RWPE2 (cell line): Measurements from ENCODE around the gene OTUD5.
"Not testable (repeated sequence)": the region's sequence is repeated elsewhere in the genome, so short reads cannot be mapped to it uniquely, and the experiment has no call there.

ENCODE experiments used
- ATAC-seq: fragments of 200-7000 bp; cut with Tn5 transposase; 3 replicates; pipeline ENCODE4 v1.9.1; 2021; ENCODE audit warnings: low read depth
- DNase-seq: peaks from one replicate; pipeline ENCODE4 v3.0.0-alpha.2; 2020; ENCODE audit warnings: low spot score
- H3K27ac ChIP-seq: fragments of 450-650 bp; 2 replicates; pipeline ENCODE4 v1.5.1; 2017; ENCODE audit warnings: mild to moderate bottlenecking; ENCODE audit not compliant: poor library complexity, severe bottlenecking
- H3K27me3 ChIP-seq: fragments of 250-450 bp; sonication (Bioruptor Pico); 2 replicates; pipeline ENCODE4 v1.5.1; 2021; ENCODE audit warnings: mild to moderate bottlenecking, moderate library complexity; ENCODE audit not compliant: insufficient read depth, poor library complexity, severe bottlenecking
- H3K36me3 ChIP-seq: fragments of 250-450 bp; sonication (Bioruptor Pico); 2 replicates; pipeline ENCODE4 v1.5.1; 2020; ENCODE audit warnings: low read depth, mild to moderate bottlenecking, moderate library complexity
- H3K4me1 ChIP-seq: fragments of 250-450 bp; sonication (Bioruptor Pico); 2 replicates; pipeline ENCODE4 v1.5.1; 2021; ENCODE audit warnings: mild to moderate bottlenecking, moderate library complexity; ENCODE audit not compliant: insufficient read depth, poor library complexity, severe bottlenecking
- H3K4me3 ChIP-seq: fragments of 250-450 bp; sonication (Bioruptor Pico); 2 replicates; pipeline ENCODE4 v1.5.1; 2021; ENCODE audit warnings: mild to moderate bottlenecking, moderate library complexity; ENCODE audit not compliant: severe bottlenecking
- H3K9me3 ChIP-seq: fragments of 250-450 bp; sonication (Bioruptor Pico); 2 replicates; pipeline ENCODE4 v1.5.1; 2021; ENCODE audit warnings: mild to moderate bottlenecking, moderate library complexity; ENCODE audit not compliant: severe bottlenecking
- CTCF ChIP-seq: fragments of 450-650 bp; IDR thresholded peaks from one replicate; pipeline ENCODE4 v1.5.1; 2017; ENCODE audit warnings: mild to moderate bottlenecking, moderate library complexity; ENCODE audit not compliant: poor library complexity, severe bottlenecking

Gene OTUD5

DNA sequence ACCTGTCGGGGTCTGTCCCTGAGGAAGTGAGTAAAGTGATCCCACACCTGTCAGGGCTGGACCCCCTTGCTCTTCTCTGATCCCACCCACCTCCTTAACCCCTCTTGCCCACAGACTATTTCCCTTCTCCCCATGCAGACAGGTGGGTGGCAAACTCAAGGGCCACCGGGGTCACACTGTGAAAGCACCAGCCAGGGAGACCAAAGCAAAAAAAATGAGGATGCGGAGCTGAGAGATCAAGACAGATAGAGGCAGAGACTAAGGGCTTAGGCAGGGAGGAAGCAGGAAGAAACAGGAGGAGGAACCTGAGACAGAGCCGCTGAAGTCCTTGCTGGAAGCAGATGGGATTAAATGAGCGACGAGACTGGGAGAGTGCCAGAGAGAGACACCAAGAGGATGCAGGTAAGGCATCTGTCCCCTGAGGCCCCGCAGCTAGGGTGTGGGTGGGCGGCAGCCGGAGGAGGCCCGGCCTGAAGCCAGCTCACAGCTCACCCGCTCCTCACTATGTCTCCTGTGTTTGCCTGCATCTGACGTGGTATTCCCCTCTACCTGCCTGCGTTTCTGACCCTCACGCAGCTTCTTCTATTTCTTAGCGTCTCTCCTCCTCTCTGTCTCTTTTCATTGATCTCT, 67.0 kb downstream of the OTUD5 start:
- DNase-seq (no peak), ATAC-seq (no peak; the same call in 2 of the 3 replicates)
- peak overlapping the region; percentile 52 for H3K27ac ChIP-seq
- peaks cover 12% of the 10 kb centered on the region; the same call in 1 of the 2 replicates for H3K36me3 ChIP-seq
- no peak for TF ChIP-seq CTCF
- H3K27me3 ChIP-seq, result no peaks in the 10 kb centered on the region
- H3K9me3 ChIP-seq, result no peaks in the 10 kb centered on the region
- H3K4me3 ChIP-seq, result peak overlapping the region; percentile 44
- H3K4me1 ChIP-seq, result no peaks in the 10 kb centered on the region

DNA sequence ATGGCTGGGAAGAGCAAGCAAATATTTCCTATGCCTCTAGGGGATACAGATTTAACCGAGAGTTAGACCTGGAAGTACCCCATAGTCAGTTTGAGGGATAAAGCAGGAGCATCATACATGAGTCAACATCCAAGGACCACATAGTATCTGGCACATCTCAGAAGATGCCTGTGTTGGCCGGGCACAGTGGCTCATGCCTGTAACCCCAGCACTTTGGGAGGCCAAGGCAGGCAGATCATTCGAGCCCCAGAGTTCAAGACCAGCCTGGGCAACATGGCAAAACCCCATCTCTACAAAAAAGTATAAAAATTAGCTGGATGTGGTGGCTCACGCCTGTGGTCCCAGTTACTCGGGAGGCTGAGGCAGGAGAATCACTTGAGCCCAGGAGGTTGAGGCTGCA, 70.8 kb downstream of the OTUD5 start:
- not testable (repeated sequence) for ATAC-seq, H3K27ac ChIP-seq, H3K27me3 ChIP-seq, DNase-seq, H3K36me3 ChIP-seq, H3K4me1 ChIP-seq, H3K9me3 ChIP-seq, H3K4me3 ChIP-seq

- no peaks in the 10 kb centered on the region for H3K9me3 ChIP-seq
- no peak for TF ChIP-seq CTCF
- ATAC-seq, result 0 out of 3 replicates have a peak, but pooled peaks have one; percentile 25
Measured at GRCh38 chrX:48883729-48884128, 73.7 kb downstream of the OTUD5 start.

DNA sequence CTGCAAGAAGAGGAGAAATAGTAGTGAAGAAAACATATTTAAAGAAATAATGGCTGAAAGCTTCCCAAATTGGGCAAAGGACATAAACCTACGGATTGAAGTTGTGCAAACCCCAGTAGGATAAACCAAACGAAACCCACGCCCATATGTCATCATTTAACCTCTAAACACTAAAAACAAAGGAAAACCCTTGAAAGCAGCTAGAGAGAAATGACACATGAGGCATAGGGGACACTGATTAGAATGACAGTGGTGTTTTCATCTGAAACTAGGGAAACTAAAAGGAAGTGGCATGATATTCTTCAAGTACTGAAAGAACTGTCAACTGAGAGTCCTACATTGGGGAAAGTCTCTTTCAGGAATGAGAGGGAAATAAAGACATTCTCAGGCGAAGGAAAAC, 80.5 kb downstream of the OTUD5 start:
- H3K36me3 ChIP-seq, H3K27me3 ChIP-seq, H3K4me1 ChIP-seq, H3K27ac ChIP-seq, H3K4me3 ChIP-seq, H3K9me3 ChIP-seq, DNase-seq, ATAC-seq: not testable (repeated sequence)

More at GRCh38 chrX:48883729-48884128, 73.7 kb downstream of the OTUD5 start:
- H3K4me1 ChIP-seq, result no peaks in the 10 kb centered on the region
- H3K4me3 ChIP-seq, result no peak overlapping the region
- H3K27ac ChIP-seq, result no peak overlapping the region
- H3K27me3 ChIP-seq, result no peaks in the 10 kb centered on the region
- H3K36me3 ChIP-seq, result no peaks in the 10 kb centered on the region
- no peak for DNase-seq
